ENCODE results near the gene PRKCA.

DNA sequence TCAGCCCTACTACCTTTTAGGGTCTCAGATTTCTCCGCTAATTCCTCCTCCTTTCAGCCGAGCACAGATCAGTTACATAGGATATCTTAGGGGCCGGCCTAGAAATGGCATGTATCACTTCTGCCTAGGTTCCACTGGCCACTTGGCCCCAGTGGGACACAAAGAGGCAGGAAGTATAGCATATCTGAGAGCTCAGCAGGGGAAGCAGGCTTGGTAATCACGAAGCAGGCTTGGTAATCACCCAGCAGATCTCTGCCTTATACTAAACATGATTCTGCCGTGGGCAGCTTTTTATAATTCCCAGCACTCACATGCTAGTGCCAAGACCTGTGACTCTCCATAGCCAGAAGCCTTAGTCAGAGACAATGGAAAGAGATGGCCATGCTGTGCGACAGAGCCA is 472.9 kb downstream of the PRKCA start:
- TF ChIP-seq RARB (CRISPR knock-in tag; IDR thresholded peaks at IDR 0.05): no peak
- TF ChIP-seq ZFP3 (CRISPR knock-in tag; IDR thresholded peaks at IDR 0.05): no peak
